ENCODE results near the gene TRIM54.

DNA sequence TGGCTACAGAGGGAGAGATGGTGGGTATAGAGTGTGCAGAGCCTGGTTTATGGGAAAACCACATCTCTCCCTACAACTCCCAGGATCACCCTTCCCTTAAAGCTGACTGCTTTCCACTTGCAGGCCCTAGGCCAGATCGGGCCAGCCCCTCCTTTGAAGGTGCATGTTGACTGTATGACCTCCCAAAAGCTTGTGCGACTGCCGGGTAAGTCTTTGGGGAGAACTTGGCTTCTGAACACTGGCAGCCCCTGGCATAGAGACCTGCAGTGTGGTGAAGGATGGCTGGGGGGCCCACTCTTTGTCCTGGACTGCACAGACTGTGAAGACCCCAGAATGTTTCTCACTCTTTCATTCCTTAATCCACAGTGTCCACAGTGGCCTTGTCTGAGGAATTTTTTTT is 45.6 kb upstream of the TRIM54 start:
- TF ChIP-seq EZH2 (IDR thresholded peaks at IDR 0.05; ENCODE audit: low read depth) (no peak), CTCF (conservative IDR thresholded peaks at IDR 0.05) (no peak)
